Measurements from ENCODE around the gene KCTD14. TPM values are rescaled to one million over a fixed set of nuclear protein-coding genes. Genes with fewer than 3 reads are reported as not detected.
"Not testable (repeated sequence)": the region's sequence is repeated elsewhere in the genome, so short reads cannot be mapped to it uniquely, and the experiment has no call there.

The KCTD14 gene
- total RNA-seq, 2 donors from 2014 or later, result 3.6 to 16.8 TPM

DNA sequence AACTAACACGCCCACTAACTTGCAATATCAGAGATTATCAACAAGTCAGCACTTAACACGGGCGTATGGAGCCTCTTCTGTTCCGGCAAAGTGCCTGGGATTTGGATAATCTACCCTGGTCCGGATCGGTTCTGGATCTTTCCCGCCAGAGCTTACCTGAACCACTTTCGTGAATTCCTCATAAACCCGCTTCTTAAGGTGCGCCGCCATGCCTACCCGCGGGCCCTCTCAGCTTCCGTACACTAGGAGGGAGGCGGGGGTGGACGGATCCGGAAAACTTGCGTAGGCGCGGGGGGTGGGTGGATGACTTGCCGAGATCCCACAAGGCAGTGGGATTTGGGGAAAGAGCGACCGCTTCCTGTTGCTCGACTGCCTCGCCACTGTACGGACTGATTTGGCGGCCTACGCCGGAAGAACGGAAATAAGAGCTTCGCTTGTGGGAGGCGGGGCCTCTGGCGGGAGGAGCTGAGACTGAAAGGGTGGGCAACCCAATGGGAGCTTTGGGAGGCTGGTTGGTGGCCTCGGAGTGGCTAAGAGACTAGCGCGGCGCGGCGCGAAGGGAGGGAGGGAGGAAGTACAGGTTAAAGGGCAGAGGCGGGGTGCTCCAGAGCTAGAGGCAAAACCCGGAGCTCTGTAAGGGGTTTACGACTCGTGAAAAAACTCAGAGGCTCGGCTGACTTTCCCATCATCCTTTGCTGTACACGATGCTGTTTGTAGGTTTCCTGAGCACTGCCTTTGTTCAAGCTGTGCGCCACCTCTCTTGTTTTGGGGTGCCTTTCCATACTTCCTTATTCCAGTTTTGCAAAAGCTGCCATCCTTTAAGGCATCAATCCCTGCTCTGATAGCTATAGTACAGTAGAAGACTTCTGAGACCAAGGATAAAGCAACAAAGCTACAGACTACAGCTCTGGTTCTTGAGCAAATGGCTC is 28.4 kb downstream of the KCTD14 start, which contains the start of gene INTS4:
Gene INTS4, minus strand, starts transcription at position 235 of the 929 bp plus-strand sequence. Its CDS starts 25 bp downstream, at position 210.
- Histone ChIP-seq H3K9me3 (no peaks in the 10 kb centered on the region), H3K4me1 (replicated peaks) (peaks cover 7% of the 10 kb centered on the region), H3K27ac (peak within 1 kb of the TSS; percentile 68 to 70), H3K4me3 (peak within 1 kb of the TSS; percentile 47 to 55), H3K36me3 (no peaks in the 10 kb centered on the region), H3K27me3 (replicated peaks; ENCODE audit: insufficient read depth) (no peaks in the 10 kb centered on the region)
- WGBS, result under 1% methylated on average over 47 of the region's 47 CpGs
- peak; percentile 99 for DNase-seq (ENCODE audit: low spot score)
- intact Hi-C loops (cut with DNase I), result loop anchor here (1.0 to 10.0 kb wide), 3 partner anchors 50 to 357 kb away; partner anchors contain the start of genes AAMDC and CLNS1A
- TF ChIP-seq POLR2AphosphoS5 (IDR thresholded peaks at IDR 0.05) (peak; percentile 98), POLR2A (IDR thresholded peaks at IDR 0.05) (peak; percentile 30)
- TF ChIP-seq, protein P1, sequence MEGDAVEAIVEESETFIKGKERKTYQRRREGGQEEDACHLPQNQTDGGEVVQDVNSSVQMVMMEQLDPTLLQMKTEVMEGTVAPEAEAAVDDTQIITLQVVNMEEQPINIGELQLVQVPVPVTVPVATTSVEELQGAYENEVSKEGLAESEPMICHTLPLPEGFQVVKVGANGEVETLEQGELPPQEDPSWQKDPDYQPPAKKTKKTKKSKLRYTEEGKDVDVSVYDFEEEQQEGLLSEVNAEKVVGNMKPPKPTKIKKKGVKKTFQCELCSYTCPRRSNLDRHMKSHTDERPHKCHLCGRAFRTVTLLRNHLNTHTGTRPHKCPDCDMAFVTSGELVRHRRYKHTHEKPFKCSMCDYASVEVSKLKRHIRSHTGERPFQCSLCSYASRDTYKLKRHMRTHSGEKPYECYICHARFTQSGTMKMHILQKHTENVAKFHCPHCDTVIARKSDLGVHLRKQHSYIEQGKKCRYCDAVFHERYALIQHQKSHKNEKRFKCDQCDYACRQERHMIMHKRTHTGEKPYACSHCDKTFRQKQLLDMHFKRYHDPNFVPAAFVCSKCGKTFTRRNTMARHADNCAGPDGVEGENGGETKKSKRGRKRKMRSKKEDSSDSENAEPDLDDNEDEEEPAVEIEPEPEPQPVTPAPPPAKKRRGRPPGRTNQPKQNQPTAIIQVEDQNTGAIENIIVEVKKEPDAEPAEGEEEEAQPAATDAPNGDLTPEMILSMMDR (IDR thresholded peaks at IDR 0.05), result peak in 1 of 4 experiments; percentile 11

DNA sequence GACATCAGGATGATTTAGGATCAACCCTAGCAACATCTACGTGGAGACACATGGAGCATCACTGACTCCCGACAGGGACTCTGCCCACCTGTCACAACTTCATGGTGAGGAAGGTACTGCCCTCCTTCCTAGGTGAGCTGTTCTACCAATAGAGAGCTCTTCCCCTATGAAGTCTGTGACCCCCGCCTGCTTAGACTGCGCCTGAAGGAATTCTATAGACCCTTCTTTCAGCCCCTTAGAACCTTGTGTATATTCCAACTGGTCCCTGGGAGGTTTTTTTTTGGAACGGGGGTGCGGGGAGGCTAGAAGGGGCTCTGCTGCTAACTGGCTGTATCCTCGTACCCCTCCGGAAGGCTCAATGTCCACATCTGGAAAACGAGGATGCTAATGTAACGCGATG is 29.2 kb downstream of the KCTD14 start:
- no peaks in the 10 kb centered on the region for H3K36me3 ChIP-seq
- 3% methylated on average over 11 of the region's 11 CpGs for WGBS
- peak overlapping the region in 1 of 2 donors; percentile 70 for H3K27ac ChIP-seq
- H3K4me1 ChIP-seq (replicated peaks), result peaks cover 7% of the 10 kb centered on the region
- DNase-seq (ENCODE audit: low spot score), result no peak
- H3K4me3 ChIP-seq, result peak overlapping the region; percentile 47 to 55
- no peaks in the 10 kb centered on the region for H3K27me3 ChIP-seq (replicated peaks; ENCODE audit: insufficient read depth)
- intact Hi-C loops (cut with DNase I), result loop anchor here (1.0 to 10.0 kb wide), 3 partner anchors 51 to 357 kb away; partner anchors contain the start of genes AAMDC and CLNS1A
- TF ChIP-seq POLR2A (IDR thresholded peaks at IDR 0.05) (no peak), POLR2AphosphoS5 (IDR thresholded peaks at IDR 0.05) (no peak)
- TF ChIP-seq, protein P1 (IDR thresholded peaks at IDR 0.05), result no peak
- H3K9me3 ChIP-seq, result no peaks in the 10 kb centered on the region

DNA sequence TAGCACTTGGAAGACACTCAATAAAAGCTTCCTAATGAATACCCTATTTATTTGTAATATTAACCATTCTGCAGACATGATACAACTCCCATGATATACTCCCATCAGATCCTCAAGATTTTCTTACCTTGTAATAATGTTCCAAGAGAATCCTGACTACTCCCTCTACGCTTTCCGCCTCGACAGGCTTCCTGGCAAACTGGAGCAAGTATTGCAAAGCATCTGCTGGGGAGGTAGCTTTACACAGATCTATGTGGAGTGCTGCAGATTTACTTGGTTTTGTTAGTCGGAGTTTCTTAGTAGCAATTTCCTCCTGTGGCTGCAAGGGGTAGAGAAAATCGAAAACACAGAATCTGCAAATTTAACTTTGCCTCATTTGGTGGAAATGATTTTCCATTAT is 32.1 kb downstream of the KCTD14 start:
- 88% methylated on average over 5 of the region's 5 CpGs for WGBS
- no peak for DNase-seq (ENCODE audit: low spot score)
- H3K4me3 ChIP-seq, result no peak overlapping the region
- H3K27ac ChIP-seq, result no peak overlapping the region
- no peaks in the 10 kb centered on the region for H3K9me3 ChIP-seq
- intact Hi-C loops (cut with DNase I), result loop anchor here (5.0 to 10.0 kb wide), 2 partner anchors 54 to 354 kb away; partner anchors contain the start of gene CLNS1A
- no peaks in the 10 kb centered on the region for H3K36me3 ChIP-seq
- TF ChIP-seq POLR2AphosphoS5 (IDR thresholded peaks at IDR 0.05) (no peak), POLR2A (IDR thresholded peaks at IDR 0.05) (no peak)
- TF ChIP-seq, protein P1 (IDR thresholded peaks at IDR 0.05), result no peak
- no peaks in the 10 kb centered on the region for H3K27me3 ChIP-seq (replicated peaks; ENCODE audit: insufficient read depth)
- H3K4me1 ChIP-seq (replicated peaks), result peaks cover 7% of the 10 kb centered on the region

DNA sequence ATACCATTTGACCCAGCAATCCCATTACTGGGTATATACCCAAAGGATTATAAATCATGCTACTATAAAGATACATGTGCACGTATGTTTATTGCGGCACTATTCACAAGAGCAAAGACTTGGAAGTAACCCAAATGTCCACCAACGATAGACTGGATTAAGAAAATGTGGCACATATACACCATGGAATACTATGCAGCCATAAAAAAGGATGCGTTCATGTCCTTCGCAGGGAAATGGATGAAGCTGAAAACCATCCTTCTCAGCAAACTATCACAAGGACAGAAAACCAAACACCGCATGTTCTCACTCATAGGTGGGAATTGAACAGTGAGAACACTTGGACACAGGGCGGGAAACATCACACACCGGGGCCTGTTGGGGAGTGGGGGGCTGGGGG is 36.6 kb downstream of the KCTD14 start:
- intact Hi-C loops (cut with DNase I); DNase-seq (ENCODE audit: low spot score); H3K4me3 ChIP-seq; H3K9me3 ChIP-seq; H3K36me3 ChIP-seq; H3K27ac ChIP-seq; H3K27me3 ChIP-seq (replicated peaks; ENCODE audit: insufficient read depth); H3K4me1 ChIP-seq (replicated peaks): not testable (repeated sequence)
- 96% methylated on average over 8 of the region's 8 CpGs for WGBS

DNA sequence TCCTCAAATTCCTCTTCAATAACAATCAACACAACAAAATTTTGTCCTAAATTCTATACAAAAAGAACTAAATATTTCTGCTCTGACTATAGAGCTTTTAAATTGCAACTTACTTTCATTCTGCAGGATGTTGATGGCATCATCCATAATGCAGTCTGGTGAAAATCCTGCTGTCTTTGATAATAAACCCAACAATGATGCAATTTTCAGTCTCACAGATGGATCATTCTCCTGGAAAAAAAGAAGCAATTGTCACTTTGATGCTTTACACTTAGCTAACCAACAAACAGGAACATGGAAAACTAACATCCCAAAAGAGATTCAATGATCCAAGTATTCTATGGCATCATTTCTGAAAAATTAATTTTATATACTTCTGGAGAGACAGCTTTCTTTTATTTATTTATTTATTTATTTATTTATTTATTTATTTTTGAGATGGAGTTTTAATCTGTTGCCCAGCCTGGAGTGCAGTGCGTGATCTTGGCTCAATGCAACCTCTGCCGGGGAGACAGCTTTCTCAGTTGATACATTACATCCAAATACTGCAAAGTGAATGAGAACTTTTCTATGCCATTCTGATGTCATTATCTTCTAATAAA is 41.6 kb downstream of the KCTD14 start:
- intact Hi-C loops (cut with DNase I), result no loop called here
- WGBS, result 98% methylated on average over 2 of the region's 2 CpGs
- H3K27me3 ChIP-seq (replicated peaks; ENCODE audit: insufficient read depth), result no peaks in the 10 kb centered on the region
- TF ChIP-seq POLR2AphosphoS5 (IDR thresholded peaks at IDR 0.05) (no peak), POLR2A (IDR thresholded peaks at IDR 0.05) (no peak)
- TF ChIP-seq, protein P1 (IDR thresholded peaks at IDR 0.05), result no peak
- no peaks in the 10 kb centered on the region for H3K9me3 ChIP-seq
- H3K36me3 ChIP-seq, result no peaks in the 10 kb centered on the region
- H3K27ac ChIP-seq, result no peak overlapping the region
- H3K4me1 ChIP-seq (replicated peaks), result no peaks in the 10 kb centered on the region
- H3K4me3 ChIP-seq, result no peak overlapping the region
- DNase-seq (ENCODE audit: low spot score), result no peak
